Type B pancreatic cell (in vitro differentiated cells): ENCODE measurements around the gene BUD23. TPM values are rescaled to one million over a fixed set of nuclear protein-coding genes. Genes with fewer than 3 reads are reported as not detected.

Source experiments
- DNase-seq: peaks from one replicate; pipeline ENCODE4 v3.0.0; 2021; ENCODE audit warnings: mixed read lengths; ENCODE audit not compliant: unreplicated experiment; ENCODE audit errors: extremely low spot score
- H3K27ac Mint-ChIP-seq: 2 replicates; pipeline ENCODE4 v1.8.0; 2021; ENCODE audit warnings: mild to moderate bottlenecking, mixed read lengths
- H3K27me3 Mint-ChIP-seq: 2 replicates; pipeline ENCODE4 v1.8.0; 2021; ENCODE audit warnings: mixed read lengths
- H3K36me3 Mint-ChIP-seq: 2 replicates; pipeline ENCODE4 v1.8.0; 2021; ENCODE audit warnings: mixed read lengths
- H3K4me1 Mint-ChIP-seq: one replicate; pipeline ENCODE4 v1.8.0; 2021; ENCODE audit warnings: mixed read lengths; ENCODE audit not compliant: unreplicated experiment
- H3K4me3 Mint-ChIP-seq: 2 replicates; pipeline ENCODE4 v1.8.0; 2021; ENCODE audit warnings: mild to moderate bottlenecking, mixed read lengths
- H3K9me3 Mint-ChIP-seq: 2 replicates; pipeline ENCODE4 v1.8.0; 2021; ENCODE audit warnings: mixed read lengths
- total RNA-seq: library from RNA; stranded (reverse); gene quantifications from 2 replicates; pipeline ENCODE4 v1.2.1, GENCODE V29; 2021; ENCODE audit warnings: low replicate concordance
- TF ChIP-seq, protein P1 (sequence below): fragments of 200-600 bp; sonication (generic); conservative IDR thresholded peaks from 2 replicates; pipeline ENCODE4 v1.5.0; 2021; ENCODE audit warnings: antibody characterized with exemption, mild to moderate bottlenecking

BUD23 gene
- total RNA-seq, 1 donor from 2014 or later = 68.4 TPM

GRCh38 chr7:73740212-73740611 is 56.8 kb downstream of the BUD23 start:
- TF ChIP-seq, protein P1, sequence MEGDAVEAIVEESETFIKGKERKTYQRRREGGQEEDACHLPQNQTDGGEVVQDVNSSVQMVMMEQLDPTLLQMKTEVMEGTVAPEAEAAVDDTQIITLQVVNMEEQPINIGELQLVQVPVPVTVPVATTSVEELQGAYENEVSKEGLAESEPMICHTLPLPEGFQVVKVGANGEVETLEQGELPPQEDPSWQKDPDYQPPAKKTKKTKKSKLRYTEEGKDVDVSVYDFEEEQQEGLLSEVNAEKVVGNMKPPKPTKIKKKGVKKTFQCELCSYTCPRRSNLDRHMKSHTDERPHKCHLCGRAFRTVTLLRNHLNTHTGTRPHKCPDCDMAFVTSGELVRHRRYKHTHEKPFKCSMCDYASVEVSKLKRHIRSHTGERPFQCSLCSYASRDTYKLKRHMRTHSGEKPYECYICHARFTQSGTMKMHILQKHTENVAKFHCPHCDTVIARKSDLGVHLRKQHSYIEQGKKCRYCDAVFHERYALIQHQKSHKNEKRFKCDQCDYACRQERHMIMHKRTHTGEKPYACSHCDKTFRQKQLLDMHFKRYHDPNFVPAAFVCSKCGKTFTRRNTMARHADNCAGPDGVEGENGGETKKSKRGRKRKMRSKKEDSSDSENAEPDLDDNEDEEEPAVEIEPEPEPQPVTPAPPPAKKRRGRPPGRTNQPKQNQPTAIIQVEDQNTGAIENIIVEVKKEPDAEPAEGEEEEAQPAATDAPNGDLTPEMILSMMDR = no peak
- H3K27ac Mint-ChIP-seq = peak overlapping the region; percentile 100
- H3K27me3 Mint-ChIP-seq = peaks cover 11% of the 10 kb centered on the region
- H3K4me3 Mint-ChIP-seq = peak overlapping the region; percentile 82
- H3K4me1 Mint-ChIP-seq = peaks cover 13% of the 10 kb centered on the region
- no peak for DNase-seq
- H3K9me3 Mint-ChIP-seq = no peaks in the 10 kb centered on the region
- H3K36me3 Mint-ChIP-seq = no peaks in the 10 kb centered on the region

DNA sequence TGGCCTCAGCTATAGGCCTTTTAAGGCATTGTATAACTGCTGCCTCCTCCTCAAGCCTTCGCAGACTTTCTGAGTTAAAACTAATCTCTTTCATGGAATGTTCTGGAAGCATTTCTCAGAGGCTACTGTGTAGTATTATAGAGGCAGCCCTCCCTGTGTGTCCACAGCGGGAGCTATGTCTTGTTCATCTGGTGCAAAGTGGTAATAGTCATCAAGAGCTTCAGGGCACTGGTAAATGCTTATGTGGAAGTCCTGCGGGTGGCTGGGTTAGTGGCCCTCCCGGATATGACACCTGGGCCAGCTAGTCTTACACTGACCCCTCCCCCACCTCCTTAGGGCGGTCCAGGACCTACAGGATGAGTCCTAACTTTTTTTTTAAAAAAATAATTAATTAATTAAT is 57.4 kb downstream of the BUD23 start:
- DNase-seq = no peak
- Mint-ChIP-seq H3K27ac (peak overlapping the region; percentile 100), H3K4me3 (peak overlapping the region; percentile 82), H3K36me3 (no peaks in the 10 kb centered on the region), H3K27me3 (peaks cover 11% of the 10 kb centered on the region), H3K4me1 (peaks cover 13% of the 10 kb centered on the region), H3K9me3 (no peaks in the 10 kb centered on the region)
- TF ChIP-seq, protein P1 = no peak

DNA sequence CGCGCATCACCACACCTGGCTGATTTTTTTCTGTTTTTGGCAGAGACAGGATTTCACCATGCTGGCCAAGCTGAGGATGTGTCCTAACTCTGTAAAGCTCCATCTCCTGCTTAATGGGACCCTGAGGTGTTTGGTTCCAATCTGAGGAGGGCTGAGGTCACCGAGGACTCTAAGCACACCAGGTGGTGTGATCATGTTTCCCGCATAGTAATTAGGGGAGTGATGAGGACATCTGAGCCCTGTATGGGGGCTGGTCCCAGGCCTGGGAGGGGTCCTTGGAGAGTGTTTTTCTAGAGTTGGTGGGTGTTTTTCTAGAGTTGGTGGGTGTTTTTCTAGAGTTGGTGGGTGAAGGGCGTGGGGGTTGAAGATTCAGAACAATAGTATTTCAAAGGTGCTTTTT is 58.2 kb downstream of the BUD23 start:
- DNase-seq = no peak
- no peaks in the 10 kb centered on the region for H3K36me3 Mint-ChIP-seq
- peak overlapping the region; percentile 100 for H3K27ac Mint-ChIP-seq
- H3K4me3 Mint-ChIP-seq = peak overlapping the region; percentile 83
- TF ChIP-seq, protein P1 = no peak
- H3K4me1 Mint-ChIP-seq = peaks cover 18% of the 10 kb centered on the region
- peaks cover 11% of the 10 kb centered on the region for H3K27me3 Mint-ChIP-seq
- no peaks in the 10 kb centered on the region for H3K9me3 Mint-ChIP-seq

- TF ChIP-seq, protein P1 = peak; percentile 17
- Mint-ChIP-seq H3K4me3 (peak overlapping the region; percentile 83), H3K4me1 (peaks cover 18% of the 10 kb centered on the region), H3K36me3 (no peaks in the 10 kb centered on the region), H3K27me3 (peaks cover 11% of the 10 kb centered on the region), H3K9me3 (no peaks in the 10 kb centered on the region), H3K27ac (peak overlapping the region; percentile 100)
- DNase-seq = no peak
Measured at GRCh38 chr7:73742338-73742752, 58.9 kb downstream of the BUD23 start.

- Mint-ChIP-seq H3K27ac (peak overlapping the region; percentile 100), H3K4me3 (peak overlapping the region; percentile 83), H3K4me1 (peaks cover 18% of the 10 kb centered on the region), H3K36me3 (no peaks in the 10 kb centered on the region), H3K9me3 (no peaks in the 10 kb centered on the region), H3K27me3 (peaks cover 11% of the 10 kb centered on the region)
- TF ChIP-seq, protein P1 = no peak
- DNase-seq = peak; percentile 91
Measured at GRCh38 chr7:73742753-73743641, 59.6 kb downstream of the BUD23 start.
